Peyer's patch (tissue), 4 donors: ENCODE measurements around the gene TIAM1.

Source experiments
- CTCF ChIP-seq, 6 experiments: fragments of 450-650 bp in 4 of 6; fragments of 200-600 bp in 2 of 6; sonication (generic) in 1 of 6; IDR thresholded peaks; one replicate each; pipeline ENCODE4 v1.5.1; 2017 to 2019; ENCODE audit warnings: antibody characterized with exemption in 6 of 6, mild to moderate bottlenecking in 3 of 6, moderate library complexity in 1 of 6
- POLR2A ChIP-seq, 2 donors: fragments of 450-650 bp; IDR thresholded peaks; one replicate each; pipeline ENCODE4 v1.5.1; 2017; ENCODE audit warnings: antibody characterized with exemption in 2 of 2, mild to moderate bottlenecking in 2 of 2, moderate library complexity in 2 of 2

GRCh38 chr21:31234936-31235335, 109.1 kb downstream of the TIAM1 start:
- no peak for TF ChIP-seq CTCF (IDR thresholded peaks at IDR 0.05)
- TF ChIP-seq POLR2A (IDR thresholded peaks at IDR 0.05) = no peak
